ENCODE measurements around the gene C6orf89. TPM values are rescaled to one million over a fixed set of nuclear protein-coding genes. Genes with fewer than 3 reads are reported as not detected.
A peak's percentile ranks its signal among the peaks of the same experiment; 100 is the strongest.

The C6orf89 gene
- total and polyA plus RNA-seq, 10 donors, result 5.7 to 49.8 (median 34.7) TPM

DNA sequence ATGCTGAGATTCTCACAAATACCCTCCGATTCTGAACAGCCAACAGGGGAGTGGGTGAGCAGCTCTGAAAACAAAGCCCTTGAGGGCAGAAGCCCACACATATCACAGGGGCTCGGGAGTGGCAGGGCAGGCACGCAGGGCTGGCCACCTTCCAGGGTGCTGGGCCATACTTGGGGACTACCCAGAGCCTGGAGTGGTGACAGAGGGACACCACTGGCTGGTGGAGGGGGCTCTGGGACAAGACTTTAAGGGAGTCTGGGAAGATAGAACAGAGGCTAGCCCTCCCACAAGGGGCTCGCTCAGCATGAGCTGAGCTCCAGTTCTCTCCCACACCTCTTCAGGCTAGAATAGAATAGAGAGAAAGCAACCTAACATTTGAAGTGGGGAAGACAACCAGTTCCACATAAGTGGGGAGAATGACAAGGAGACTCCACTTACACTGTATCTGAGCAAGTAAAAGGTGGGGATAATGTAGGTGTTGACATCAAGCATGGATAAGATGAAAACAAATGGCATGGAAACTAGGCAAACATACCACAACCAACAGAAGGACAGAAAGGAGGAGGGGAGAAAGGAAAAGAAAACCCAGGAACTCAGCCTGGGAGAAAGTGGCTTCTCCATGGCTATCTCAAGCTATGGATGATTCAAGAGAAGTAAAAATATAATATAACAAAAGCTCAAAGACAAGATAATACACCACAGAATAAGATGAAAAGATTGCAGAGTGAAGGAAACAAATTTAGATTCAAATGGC is 18.1 kb upstream of the C6orf89 start:
- Histone ChIP-seq H3K9me3 (no peaks in the 10 kb centered on the region), H3K4me3 (no peak overlapping the region), H3K27me3 (replicated peaks in 1 of 7) (no peaks in the 10 kb centered on the region), H3K27ac (no peak overlapping the region), H3K4me1 (peaks cover 0 to 36% (median under 1%) of the 10 kb centered on the region in 6 donors), H3K36me3 (peaks cover 0 to 92% (median 41%) of the 10 kb centered on the region in 6 donors)
- TF ChIP-seq, protein P1, sequence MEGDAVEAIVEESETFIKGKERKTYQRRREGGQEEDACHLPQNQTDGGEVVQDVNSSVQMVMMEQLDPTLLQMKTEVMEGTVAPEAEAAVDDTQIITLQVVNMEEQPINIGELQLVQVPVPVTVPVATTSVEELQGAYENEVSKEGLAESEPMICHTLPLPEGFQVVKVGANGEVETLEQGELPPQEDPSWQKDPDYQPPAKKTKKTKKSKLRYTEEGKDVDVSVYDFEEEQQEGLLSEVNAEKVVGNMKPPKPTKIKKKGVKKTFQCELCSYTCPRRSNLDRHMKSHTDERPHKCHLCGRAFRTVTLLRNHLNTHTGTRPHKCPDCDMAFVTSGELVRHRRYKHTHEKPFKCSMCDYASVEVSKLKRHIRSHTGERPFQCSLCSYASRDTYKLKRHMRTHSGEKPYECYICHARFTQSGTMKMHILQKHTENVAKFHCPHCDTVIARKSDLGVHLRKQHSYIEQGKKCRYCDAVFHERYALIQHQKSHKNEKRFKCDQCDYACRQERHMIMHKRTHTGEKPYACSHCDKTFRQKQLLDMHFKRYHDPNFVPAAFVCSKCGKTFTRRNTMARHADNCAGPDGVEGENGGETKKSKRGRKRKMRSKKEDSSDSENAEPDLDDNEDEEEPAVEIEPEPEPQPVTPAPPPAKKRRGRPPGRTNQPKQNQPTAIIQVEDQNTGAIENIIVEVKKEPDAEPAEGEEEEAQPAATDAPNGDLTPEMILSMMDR (IDR thresholded peaks at IDR 0.05 in 8 of 11, conservative IDR thresholded peaks at IDR 0.05 in 3 of 11), result no peak
- TF ChIP-seq POLR2AphosphoS5 (IDR thresholded peaks at IDR 0.05), result no peak
- no peak for TF ChIP-seq POLR2A (IDR thresholded peaks at IDR 0.05)
- no peak for DNase-seq
- intact Hi-C loops (cut with DNase I; ENCODE audit: low total_unique reads), result no loop called here
- WGBS, 5 donors, result 85 to 92% (median 88%) methylated on average over 4 of the region's 4 CpGs

DNA sequence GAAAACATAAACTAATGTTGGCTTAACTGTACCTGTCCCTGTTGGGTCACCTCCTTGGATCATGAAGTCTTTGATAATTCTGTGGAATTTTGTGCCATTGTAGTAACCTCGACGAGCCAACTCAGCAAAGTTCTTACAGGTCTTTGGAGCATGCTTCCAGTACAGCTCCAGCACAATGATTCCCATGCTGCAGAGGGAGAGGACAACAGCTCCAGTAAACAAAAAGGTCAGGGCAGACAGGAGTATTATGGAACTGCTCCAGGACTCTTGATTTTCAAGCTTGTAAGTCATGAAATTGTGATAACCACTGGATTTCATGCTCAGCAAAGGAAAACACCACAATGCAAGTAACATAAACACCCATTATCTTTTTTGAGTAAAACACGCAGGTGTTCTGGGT is 14.1 kb upstream of the C6orf89 start:
- H3K36me3 ChIP-seq, result peaks cover 0 to 51% (median 23%) of the 10 kb centered on the region in 6 donors
- no peak overlapping the region for H3K4me3 ChIP-seq
- WGBS, 5 donors, result 91 to 98% (median 95%) methylated on average over 3 of the region's 3 CpGs
- no peaks in the 10 kb centered on the region for H3K27me3 ChIP-seq (replicated peaks in 1 of 7)
- H3K4me1 ChIP-seq, result peaks cover 15 to 65% (median 24%) of the 10 kb centered on the region in 6 donors
- DNase-seq, result no peak
- H3K9me3 ChIP-seq, result no peaks in the 10 kb centered on the region
- no peak for TF ChIP-seq POLR2AphosphoS5 (IDR thresholded peaks at IDR 0.05)
- no peak for TF ChIP-seq POLR2A (IDR thresholded peaks at IDR 0.05)
- TF ChIP-seq, protein P1 (IDR thresholded peaks at IDR 0.05 in 8 of 11, conservative IDR thresholded peaks at IDR 0.05 in 3 of 11), result no peak
- H3K27ac ChIP-seq, result no peak overlapping the region
- intact Hi-C loops (cut with DNase I; ENCODE audit: low total_unique reads), result no loop called here

DNA sequence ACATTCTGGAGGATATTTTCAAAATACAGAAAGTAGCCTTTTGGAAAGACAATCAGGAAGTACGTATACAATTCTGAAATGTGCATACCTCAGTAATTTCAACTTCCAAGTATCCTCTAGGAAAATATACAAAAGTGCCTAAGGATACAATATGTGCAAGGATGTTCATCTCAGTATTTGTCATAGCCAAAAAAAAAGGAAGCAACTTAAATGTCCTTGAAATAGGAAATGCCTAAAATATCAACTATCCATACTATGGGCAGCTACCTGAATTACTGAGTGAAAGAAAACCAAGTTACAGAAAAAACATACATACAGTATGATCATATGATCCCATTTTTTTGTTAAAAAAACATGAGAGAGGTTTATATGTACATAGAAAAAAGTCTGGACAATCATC is 12.6 kb upstream of the C6orf89 start:
- no peak overlapping the region for H3K27ac ChIP-seq
- no peak for DNase-seq
- intact Hi-C loops (cut with DNase I; ENCODE audit: low total_unique reads), result no loop called here
- peaks cover 0 to 37% (median 19%) of the 10 kb centered on the region in 6 donors for H3K36me3 ChIP-seq
- H3K27me3 ChIP-seq (replicated peaks in 1 of 7), result no peaks in the 10 kb centered on the region
- H3K4me1 ChIP-seq, result peaks cover 15 to 52% (median 24%) of the 10 kb centered on the region in 6 donors
- H3K9me3 ChIP-seq, result no peaks in the 10 kb centered on the region
- H3K4me3 ChIP-seq, result peak overlapping the region in 2 of 8 donors; percentile 91 to 99
- TF ChIP-seq POLR2A (IDR thresholded peaks at IDR 0.05), result no peak
- TF ChIP-seq POLR2AphosphoS5 (IDR thresholded peaks at IDR 0.05), result no peak
- TF ChIP-seq, protein P1 (IDR thresholded peaks at IDR 0.05 in 8 of 11, conservative IDR thresholded peaks at IDR 0.05 in 3 of 11), result no peak
- 83 to 94% (median 90%) methylated on average over 1 of the region's 1 CpG for WGBS, 5 donors

DNA sequence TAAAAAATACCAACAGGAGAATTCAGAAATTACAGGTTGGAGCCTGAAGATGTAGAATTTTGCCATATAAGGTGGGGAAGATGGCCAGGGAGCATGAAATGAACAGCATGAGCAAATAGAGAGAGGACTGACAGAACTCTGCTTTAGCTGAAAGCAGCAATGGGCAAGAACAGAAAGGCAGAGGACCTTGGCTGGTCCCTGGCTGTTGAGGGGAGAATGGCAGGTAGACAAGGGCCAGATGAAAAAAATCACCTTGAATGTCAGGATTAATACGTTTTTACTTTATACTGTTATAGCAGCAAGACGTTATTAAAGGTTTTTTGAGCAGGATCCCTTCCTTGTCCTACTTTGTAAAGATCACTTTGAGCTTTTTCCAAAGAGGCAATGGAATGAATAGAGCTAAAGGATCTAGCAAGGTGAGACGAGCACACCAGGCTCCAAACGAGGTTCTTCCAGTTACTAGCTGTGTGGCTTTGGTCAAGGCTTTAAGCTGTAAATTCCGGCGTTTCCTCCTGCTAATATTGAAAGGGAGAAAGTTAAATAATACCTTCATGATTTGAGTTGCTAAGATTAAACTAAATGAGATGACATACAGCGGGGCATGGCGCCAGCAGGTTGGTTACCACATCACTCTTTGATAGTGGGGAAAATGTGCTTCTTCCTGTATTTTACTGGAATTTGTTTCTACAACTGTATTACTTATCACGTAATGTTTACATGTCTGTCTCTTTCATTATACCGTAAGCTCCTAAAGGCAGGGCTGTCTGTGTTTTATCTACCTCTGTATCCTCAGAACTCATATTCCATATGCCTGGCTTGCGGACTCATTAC is 11.9 kb upstream of the C6orf89 start:
- Histone ChIP-seq H3K9me3 (no peaks in the 10 kb centered on the region), H3K27me3 (replicated peaks in 1 of 7) (no peaks in the 10 kb centered on the region), H3K4me3 (peak overlapping the region; percentile 89 to 100 (median 96)), H3K36me3 (peaks cover 0 to 30% (median 15%) of the 10 kb centered on the region in 6 donors), H3K27ac (peak overlapping the region; percentile 83 to 97 (median 92)), H3K4me1 (peaks cover 15 to 45% (median 24%) of the 10 kb centered on the region in 6 donors)
- TF ChIP-seq, protein P1 (IDR thresholded peaks at IDR 0.05 in 8 of 11, conservative IDR thresholded peaks at IDR 0.05 in 3 of 11), result no peak
- TF ChIP-seq POLR2A (IDR thresholded peaks at IDR 0.05) (no peak), POLR2AphosphoS5 (IDR thresholded peaks at IDR 0.05) (no peak)
- no peak for DNase-seq
- intact Hi-C loops (cut with DNase I; ENCODE audit: low total_unique reads), result no loop called here
- WGBS, 5 donors, result 14 to 21% (median 14%) methylated on average over 11 of the region's 11 CpGs
